Activated CD8-positive, alpha-beta memory T cell treated with anti-CD3 and anti-CD28 coated beads, Interleukin-2, amount 50 U/mL, for 4 hours (primary cell): ENCODE results near the gene ALKBH7.

ENCODE experiments used
- DNase-seq: peaks from one replicate; pipeline ENCODE4 v3.0.0-alpha.2; 2020

Gene ALKBH7

DNA sequence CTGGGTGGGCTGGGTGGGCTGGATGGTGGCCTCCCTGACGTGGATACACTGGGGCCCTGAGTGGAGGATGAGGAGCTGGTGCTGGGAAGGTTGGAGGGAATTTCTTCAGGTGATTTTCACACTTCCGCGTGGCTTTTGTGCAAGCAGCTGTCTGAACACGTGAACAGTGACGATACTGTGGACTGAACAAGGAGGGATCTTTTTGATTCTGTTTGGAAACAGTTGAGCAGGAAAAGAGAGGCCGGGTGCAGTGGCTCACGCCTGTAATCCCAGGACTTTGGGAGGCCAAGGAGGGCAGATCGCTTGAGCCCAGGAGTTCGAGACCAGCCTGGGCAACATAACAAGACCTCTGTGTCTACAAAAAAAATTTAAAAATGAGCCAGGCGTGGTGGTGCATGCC is 29.5 kb downstream of the ALKBH7 start:
- no peak for DNase-seq

DNA sequence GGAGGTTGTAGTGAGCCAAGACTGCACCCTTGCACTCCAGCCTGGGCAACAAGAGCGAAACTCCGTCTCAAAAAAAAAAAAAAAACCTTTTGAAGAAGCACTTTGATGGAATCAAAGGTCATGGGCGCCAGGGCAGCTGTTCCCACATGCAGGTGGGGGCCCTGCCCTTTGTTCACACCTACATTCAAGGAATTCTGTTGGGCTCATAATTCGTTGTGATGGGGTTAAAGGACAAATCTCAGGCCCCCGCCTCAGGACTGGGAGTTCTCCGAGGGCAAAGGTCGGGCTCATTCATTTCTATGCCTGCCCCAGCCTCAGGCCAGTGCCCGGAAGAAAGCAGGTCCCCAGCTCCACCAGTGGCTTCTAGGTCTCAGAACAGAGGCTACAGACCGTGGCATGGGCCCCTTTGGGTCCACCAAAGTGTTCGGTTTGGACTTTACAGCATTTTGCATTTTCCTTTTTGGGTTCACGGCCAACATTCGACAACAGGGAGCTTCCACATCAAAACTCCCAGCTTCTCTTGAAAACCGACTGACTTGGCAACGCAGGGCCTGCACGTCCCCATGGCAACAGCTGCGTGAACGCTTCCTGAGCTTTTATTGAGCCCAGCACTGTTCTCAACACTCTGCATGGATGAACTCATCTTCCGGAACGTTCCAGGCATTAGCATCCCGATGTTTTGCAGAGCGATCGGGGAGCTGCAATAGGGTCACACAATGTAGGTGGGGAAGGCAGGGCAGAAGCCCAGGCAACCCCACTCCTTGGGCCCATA is 30.4 kb downstream of the ALKBH7 start:
- no peak for DNase-seq

DNA sequence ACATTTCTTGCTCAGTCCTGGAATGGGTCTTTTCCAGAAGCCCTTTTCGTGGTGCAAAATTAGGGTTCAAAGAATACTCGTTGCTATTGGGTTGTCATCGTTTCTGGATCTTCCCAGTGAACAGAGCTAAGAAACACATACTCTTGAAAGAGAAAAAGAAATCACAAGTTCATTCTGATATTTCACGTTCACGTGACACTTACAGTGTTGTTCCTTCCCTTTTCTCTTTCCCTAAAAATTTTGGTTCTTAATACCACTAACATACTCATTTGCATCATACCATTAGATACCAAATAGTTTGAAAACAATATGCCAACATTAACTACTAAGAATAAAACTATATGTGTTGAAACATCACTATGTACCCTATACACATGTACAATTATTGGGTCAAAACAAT is 33.8 kb downstream of the ALKBH7 start:
- DNase-seq, result no peak

DNA sequence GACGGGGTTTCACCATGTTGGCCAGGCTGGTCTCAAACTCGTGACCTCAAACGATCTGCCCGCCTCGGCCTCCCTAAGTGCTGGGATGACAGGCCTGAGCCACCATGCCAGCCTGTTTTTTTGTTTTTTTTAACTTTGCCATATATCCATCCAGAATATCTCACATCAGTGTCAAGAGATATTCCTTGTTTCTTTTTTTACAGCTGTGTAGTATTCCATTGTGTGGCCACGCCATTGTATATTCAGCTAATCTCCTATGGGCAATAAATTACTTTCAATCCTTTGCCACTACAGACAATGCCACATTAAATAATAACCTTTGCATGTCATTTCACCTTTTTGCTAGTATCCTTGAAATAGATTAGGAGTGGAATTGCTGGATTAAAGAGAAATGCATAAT is 36.8 kb downstream of the ALKBH7 start:
- no peak for DNase-seq

- no peak for DNase-seq
These were observed 39.5 kb downstream of the ALKBH7 start for GRCh38 chr19:6412061-6412446.

- DNase-seq, result peak; percentile 54
These were observed 40.0 kb downstream of the ALKBH7 start for GRCh38 chr19:6412447-6413091.

DNA sequence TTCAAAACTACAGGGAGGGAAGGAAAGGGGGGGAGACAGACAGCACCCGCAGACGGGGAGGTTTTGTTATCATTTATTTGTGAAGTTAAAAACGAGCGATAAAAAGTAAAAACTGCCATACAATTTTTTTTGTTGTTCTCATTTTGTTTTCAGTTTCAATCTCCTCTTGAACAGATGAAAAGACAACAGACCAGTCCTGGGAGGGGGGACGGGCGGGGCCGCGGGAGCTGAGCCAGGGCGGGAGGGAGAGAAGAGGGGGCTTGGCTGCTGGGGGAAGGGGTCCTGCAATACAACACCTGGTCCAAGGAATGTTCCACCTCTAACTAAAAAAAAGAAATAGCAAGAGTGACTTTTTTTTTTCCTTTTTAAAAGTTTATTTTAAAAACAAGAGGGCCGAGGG is 40.7 kb downstream of the ALKBH7 start:
- no peak for DNase-seq

GRCh38 chr19:6413721-6414643 is 41.4 kb downstream of the ALKBH7 start:
- DNase-seq, result no peak

DNA sequence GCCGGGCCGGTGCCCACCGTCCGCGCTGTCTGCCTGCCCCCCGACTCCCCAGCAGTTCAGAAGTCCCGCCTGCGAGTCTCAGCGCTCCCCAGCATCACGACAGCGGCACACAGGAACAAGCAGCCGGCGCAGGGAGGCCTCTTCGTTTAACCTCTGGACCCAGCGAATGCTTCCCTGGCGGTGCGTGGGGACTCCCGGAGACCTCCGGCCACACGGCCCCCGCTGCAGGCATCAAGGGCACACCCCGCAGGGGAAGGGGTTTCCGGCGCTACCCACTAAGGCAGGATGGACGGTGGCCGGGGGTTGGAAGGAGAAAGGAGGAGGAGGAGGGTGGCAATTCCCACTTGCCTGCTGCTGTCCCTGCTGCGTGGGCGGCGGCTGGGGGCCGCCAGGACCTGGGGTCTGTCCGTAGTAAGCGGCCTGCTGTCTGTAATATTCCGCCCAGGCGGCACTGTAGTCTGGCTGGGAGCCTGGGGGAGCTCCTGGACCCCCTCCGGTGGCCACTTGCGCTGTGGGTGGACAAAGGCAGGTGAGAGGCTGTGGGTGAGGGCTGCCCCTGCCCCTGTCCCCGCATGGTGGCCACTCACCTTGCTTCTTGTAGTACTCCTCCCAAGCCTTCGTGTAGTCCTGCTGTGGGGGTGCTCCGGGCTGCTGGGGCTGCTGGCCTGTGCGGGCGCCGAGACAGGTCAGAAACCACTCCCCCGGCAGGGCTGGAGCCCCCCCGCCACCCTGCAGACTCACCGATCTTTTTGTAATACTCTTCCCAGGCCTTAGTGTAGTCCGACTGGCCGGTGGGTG is 42.4 kb downstream of the ALKBH7 start:
- DNase-seq, result no peak

DNA sequence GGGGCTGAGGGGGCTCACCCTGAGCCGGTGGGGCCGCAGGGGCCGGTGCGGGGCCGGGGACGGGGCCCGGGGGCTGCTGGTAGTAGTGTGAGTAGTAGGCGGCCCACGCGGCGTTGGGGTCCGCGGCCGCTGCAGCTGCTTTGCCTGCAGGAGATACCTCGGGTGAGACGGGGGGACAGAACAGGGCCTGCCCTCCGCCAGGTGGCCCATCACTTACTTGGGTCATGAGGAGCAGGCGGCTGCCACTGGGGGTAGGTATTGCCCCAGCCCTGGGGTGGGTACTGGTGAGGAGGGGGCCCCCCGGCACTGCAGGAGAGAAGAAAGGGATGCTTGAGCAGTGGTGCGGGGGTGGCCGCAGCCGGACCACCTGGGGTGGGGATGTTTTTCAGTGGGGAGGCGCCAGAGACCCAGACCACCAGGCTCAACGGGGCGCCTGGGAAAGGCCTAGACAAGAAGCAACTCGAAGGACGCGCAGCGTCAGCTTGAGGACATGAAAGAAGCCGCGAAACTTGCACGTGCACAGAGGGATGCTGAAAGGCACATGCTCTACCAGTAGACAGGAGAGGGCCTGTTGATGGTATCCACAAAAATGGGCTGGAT is 43.1 kb downstream of the ALKBH7 start:
- DNase-seq, result no peak

DNA sequence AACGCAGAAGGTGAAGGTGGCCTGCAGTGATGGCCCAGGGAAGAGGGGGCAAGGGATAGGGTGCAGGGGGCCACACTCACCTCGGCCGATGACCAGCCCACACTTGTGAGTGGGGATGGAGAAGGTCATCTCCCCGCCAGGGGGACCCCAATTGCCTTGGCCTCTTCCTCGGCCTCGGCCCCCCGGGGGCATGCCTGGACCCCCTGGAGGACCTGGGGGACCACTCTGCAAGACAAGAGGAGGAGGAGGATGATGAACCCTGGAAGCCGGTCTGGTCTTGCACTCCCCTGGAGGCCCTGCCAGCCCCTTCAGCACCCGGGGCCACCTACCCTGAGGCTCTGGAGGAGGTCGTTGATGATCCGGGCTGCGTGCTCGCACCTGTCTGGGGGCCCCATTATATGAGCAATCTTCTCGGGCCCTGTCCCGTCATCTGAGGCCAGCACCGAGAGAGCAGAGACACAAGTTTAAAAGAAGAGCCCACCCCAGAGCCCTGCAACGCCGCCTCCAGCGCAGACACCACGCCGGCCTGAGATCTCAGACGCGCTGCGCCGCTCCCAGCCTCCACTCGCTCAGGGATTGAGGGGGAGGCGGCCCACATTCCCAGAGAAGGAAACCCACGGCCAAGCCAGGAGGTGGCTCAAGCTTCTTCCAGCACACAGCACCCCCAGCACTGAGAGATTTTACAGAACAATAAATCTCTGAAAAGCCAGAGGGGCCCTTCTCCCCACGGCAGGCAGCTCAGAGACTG is 44.2 kb downstream of the ALKBH7 start:
- no peak for DNase-seq

GRCh38 chr19:6417713-6418561 is 45.3 kb downstream of the ALKBH7 start:
- no peak for DNase-seq

GRCh38 chr19:6418562-6418932 is 46.0 kb downstream of the ALKBH7 start:
- DNase-seq, result no peak

DNA sequence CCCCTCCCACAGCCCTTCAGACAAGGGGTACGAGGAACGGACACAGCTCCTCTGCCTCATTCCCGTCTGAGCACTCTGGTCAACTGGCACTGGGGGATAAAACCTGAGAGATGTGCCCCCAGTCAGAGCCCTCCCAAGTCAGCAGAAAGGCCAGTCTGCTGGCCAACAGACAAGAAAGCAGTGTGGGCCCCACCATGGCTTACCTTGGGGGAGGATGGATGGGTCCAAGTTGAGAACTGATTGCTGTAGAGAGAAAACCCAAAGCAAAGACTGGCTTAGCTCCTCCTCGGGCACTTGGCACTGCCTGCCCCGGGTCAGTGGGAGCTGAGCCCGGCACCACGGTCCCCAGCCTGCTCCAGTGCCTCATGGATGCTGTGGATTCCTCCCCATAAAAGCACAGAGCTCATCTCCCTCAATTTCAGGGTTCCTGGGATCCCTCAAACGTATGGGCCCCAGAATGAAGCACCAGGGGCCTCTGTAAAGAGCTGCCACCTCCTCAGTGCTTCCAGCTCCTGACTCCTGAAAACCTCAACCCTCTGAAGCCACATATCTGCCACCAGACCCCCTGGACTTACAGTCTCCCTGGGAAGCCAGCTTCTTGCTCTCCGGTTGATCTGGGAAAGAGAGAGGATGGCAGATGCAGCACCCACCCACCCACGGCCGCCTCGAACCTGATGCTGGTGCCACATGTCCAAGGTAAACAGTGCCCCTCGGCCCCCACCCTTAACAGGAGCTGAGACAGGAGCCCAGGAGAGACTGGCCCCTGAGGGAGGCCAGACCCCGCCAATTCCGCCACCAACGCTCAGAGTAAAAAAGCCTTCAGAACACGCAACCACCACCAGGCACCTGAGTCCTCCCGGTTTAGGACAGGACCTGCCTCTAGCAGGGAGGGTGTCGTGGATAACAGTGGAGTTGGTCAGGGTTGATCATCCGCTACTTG is 48.8 kb downstream of the ALKBH7 start:
- no peak for DNase-seq

- peak; percentile 39 for DNase-seq
These were observed 51.1 kb downstream of the ALKBH7 start for GRCh38 chr19:6423499-6424194.

DNA sequence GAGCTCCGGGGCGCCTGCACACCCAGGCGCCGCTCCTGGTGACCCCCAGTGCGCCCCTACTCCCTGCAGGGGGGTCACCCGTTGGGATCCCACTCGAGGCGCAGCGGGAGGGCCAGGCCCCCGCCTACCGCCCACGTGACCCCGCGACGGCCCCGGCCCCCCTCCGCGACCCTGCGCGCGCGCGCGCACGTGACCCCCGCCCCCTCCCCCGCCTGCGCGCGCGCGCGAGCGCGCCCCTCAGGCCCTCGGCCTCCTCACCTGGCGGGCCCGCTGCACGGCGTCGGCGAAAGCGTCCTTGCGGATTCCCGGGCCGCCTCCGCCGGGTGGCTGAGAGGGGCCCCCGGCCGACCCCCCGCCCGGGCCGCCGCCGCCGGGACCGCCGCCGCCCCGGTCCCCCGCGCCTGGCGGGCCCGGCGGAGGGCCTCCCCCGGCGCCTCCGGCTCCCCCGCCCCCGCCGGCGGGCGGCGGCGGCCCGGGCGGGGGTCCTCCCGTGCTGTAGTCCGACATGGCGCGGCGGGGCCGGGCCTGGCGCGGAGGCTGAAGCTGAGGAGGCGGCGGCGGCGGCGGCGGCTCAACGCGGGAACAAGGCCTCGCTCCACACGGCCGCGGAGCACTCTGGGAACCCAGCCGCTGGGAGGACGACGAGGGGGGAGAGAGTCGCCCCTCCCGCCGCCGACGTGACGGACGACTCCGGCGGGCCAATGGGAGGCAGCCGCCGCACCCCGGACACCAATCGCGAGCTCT is 51.8 kb downstream of the ALKBH7 start, which contains the start of gene KHSRP:
KHSRP (minus strand) TSS at position 617 of the 744 bp plus-strand sequence; CDS start at position 507, 110 bp downstream.
- peak; percentile 55 for DNase-seq
